IMR-90 (cell line): ENCODE measurements around the gene PYGO2. TPM values are rescaled to one million over a fixed set of nuclear protein-coding genes. Genes with fewer than 3 reads are reported as not detected.
A peak's percentile ranks its signal among the peaks of the same experiment; 100 is the strongest.

Experiments used
- ATAC-seq: fragments of 200-7000 bp; cut with Tn5 transposase; 2 replicates; pipeline ENCODE4 v1.9.1; 2020; ENCODE audit warnings: low read depth, mild to moderate bottlenecking, moderate library complexity
- BruUV-seq: library from RNA; stranded (reverse); fragments of 400-500 nt; replicated peaks from 2 replicates; lab custom pipeline; 2021; lab: Mats Ljungman, UMichigan
- CTCF ChIA-PET: fragments of 300-600 bp; formaldehyde crosslinking; extraction: SDS; loops from one replicate; lab custom pipeline; 2021; ENCODE audit warnings: antibody characterized with exemption; lab: Yijun Ruan, JAX
- POLR2A ChIA-PET: fragments of 300-600 bp; sonication (Branson Sonifier 250); formaldehyde crosslinking; loops from one replicate; lab custom pipeline; 2022; ENCODE audit warnings: antibody characterized with exemption; ENCODE audit not compliant: unreplicated experiment; lab: Charles Lee
- DNase-seq: peaks from one replicate; pipeline ENCODE4 v3.0.0; 2013
- H2AFZ ChIP-seq: replicated peaks from 2 replicates; pipeline ENCODE3; 2013; ENCODE audit warnings: low read length, mild to moderate bottlenecking; ENCODE audit not compliant: poor library complexity
- H2AK5ac ChIP-seq: 2 replicates; pipeline ENCODE4 v1.6.1; 2013; ENCODE audit warnings: low read depth, low read length, inconsistent platforms
- H2AK9ac ChIP-seq: replicated peaks from 2 replicates; pipeline ENCODE3; 2013; ENCODE audit warnings: mild to moderate bottlenecking, low read depth, low read length, moderate library complexity; ENCODE audit not compliant: poor library complexity
- H2BK120ac ChIP-seq: 2 replicates; pipeline ENCODE4 v1.6.1; 2013; ENCODE audit warnings: low read depth, low read length, inconsistent platforms
- H2BK15ac ChIP-seq: 3 replicates; pipeline ENCODE4 v1.6.1; 2013; ENCODE audit warnings: low read depth, low read length, inconsistent platforms
- H2BK20ac ChIP-seq: 2 replicates; pipeline ENCODE4 v1.6.1; 2013; ENCODE audit warnings: low read depth, mild to moderate bottlenecking, inconsistent platforms, low read length, moderate library complexity
- H2BK5ac ChIP-seq: 2 replicates; pipeline ENCODE4 v1.6.1; 2013; ENCODE audit warnings: mild to moderate bottlenecking, low read depth, low read length, inconsistent platforms; ENCODE audit not compliant: poor library complexity, severe bottlenecking
- H3K14ac ChIP-seq: replicated peaks from 2 replicates; pipeline ENCODE4 v1.6.1; 2013; ENCODE audit warnings: low read depth, low read length, inconsistent platforms
- H3K18ac ChIP-seq: 2 replicates; pipeline ENCODE4 v1.6.1; 2013; ENCODE audit warnings: low read depth, low read length, control low read depth
- H3K23ac ChIP-seq: 2 replicates; pipeline ENCODE4 v1.6.1; 2013; ENCODE audit warnings: low read depth, low read length, inconsistent platforms
- H3K27ac ChIP-seq: 2 replicates; pipeline ENCODE4 v1.5.1; 2013; ENCODE audit warnings: mild to moderate bottlenecking, control low read depth, low read length; ENCODE audit not compliant: insufficient read depth
- H3K27me3 ChIP-seq: 2 replicates; pipeline ENCODE4 v1.6.1; 2013; ENCODE audit warnings: low read length; ENCODE audit not compliant: control insufficient read depth, insufficient read depth
- H3K36me3 ChIP-seq: 2 replicates; pipeline ENCODE4 v1.6.1; 2013; ENCODE audit warnings: low read length, mixed read lengths; ENCODE audit not compliant: control insufficient read depth, insufficient read depth
- H3K4ac ChIP-seq: 2 replicates; pipeline ENCODE4 v1.6.1; 2013; ENCODE audit warnings: low read depth, low read length, inconsistent platforms
- H3K4me1 ChIP-seq: 2 replicates; pipeline ENCODE4 v1.6.1; 2013; ENCODE audit warnings: low read length, mixed read lengths; ENCODE audit not compliant: control insufficient read depth, insufficient read depth
- H3K4me2 ChIP-seq: 2 replicates; pipeline ENCODE4 v1.6.1; 2013; ENCODE audit warnings: low read depth, mild to moderate bottlenecking, control low read depth, low read length, moderate library complexity
- H3K4me3 ChIP-seq: 2 replicates; pipeline ENCODE4 v1.5.1; 2013; ENCODE audit warnings: low read depth, mild to moderate bottlenecking, control low read depth, low read length, moderate library complexity; ENCODE audit not compliant: insufficient read depth
- H3K56ac ChIP-seq: 2 replicates; pipeline ENCODE4 v1.6.1; 2013; ENCODE audit warnings: low read length, inconsistent platforms; ENCODE audit not compliant: insufficient read depth; ENCODE audit errors: extremely low read depth
- H3K79me1 ChIP-seq, 2 experiments: 2 replicates each; pipeline ENCODE4 v1.6.1; 2013; ENCODE audit warnings: low read length in 2 of 2, inconsistent platforms in 1 of 2, low read depth in 1 of 2
- H3K9ac ChIP-seq: 2 replicates; pipeline ENCODE4 v1.6.1; 2013; ENCODE audit warnings: low read depth, low read length, control low read depth
- H3K9me1 ChIP-seq: 2 replicates; pipeline ENCODE4 v1.6.1; 2013; ENCODE audit warnings: low read length, inconsistent platforms; ENCODE audit not compliant: insufficient read depth
- H3K9me3 ChIP-seq: 2 replicates; pipeline ENCODE4 v1.6.1; 2013; ENCODE audit warnings: low read length; ENCODE audit not compliant: control insufficient read depth, insufficient read depth
- H4K20me1 ChIP-seq: 2 replicates; pipeline ENCODE4 v1.6.1; 2013; ENCODE audit warnings: low read length, inconsistent platforms; ENCODE audit not compliant: insufficient read depth
- H4K5ac ChIP-seq: 2 replicates; pipeline ENCODE4 v1.6.1; 2013; ENCODE audit warnings: mild to moderate bottlenecking, low read depth, low read length, control low read depth
- H4K8ac ChIP-seq, 2 experiments: 2 replicates each; pipeline ENCODE4 v1.6.1; 2013; ENCODE audit warnings: low read depth in 2 of 2, low read length in 2 of 2, control low read depth in 1 of 2, inconsistent platforms in 1 of 2
- H4K91ac ChIP-seq: 2 replicates; pipeline ENCODE4 v1.6.1; 2013; ENCODE audit warnings: low read depth, low read length, inconsistent platforms; ENCODE audit not compliant: insufficient read depth
- BHLHE40 ChIP-seq: fragments of 150-350 bp; IDR thresholded peaks from 2 replicates; pipeline ENCODE4 v1.6.1; 2016; ENCODE audit warnings: mild to moderate bottlenecking, low read depth, low read length
- CEBPB ChIP-seq: IDR thresholded peaks from 2 replicates; pipeline ENCODE4 v1.6.1; 2012; ENCODE audit warnings: low read depth, low read length, improper control_type of control experiment
- CHD1 ChIP-seq: IDR thresholded peaks from 2 replicates; pipeline ENCODE4 v1.6.1; 2012; ENCODE audit warnings: low read depth, low read length, improper control_type of control experiment
- ELK1 ChIP-seq: fragments of 150-350 bp; IDR thresholded peaks from 2 replicates; pipeline ENCODE4 v1.6.1; 2016; ENCODE audit warnings: low read depth, mild to moderate bottlenecking, low read length, moderate library complexity, borderline replicate concordance
- FOS ChIP-seq: fragments of 150-350 bp; IDR thresholded peaks from 2 replicates; pipeline ENCODE4 v1.6.1; 2016; ENCODE audit warnings: low read depth, low read length
- MAFK ChIP-seq: IDR thresholded peaks from 2 replicates; pipeline ENCODE4 v1.6.1; 2012; ENCODE audit warnings: low read depth, low read length, improper control_type of control experiment
- MAZ ChIP-seq: IDR thresholded peaks from 2 replicates; pipeline ENCODE4 v1.6.1; 2012; ENCODE audit warnings: low read depth, mild to moderate bottlenecking, low read length, improper control_type of control experiment, moderate library complexity, borderline replicate concordance
- MXI1 ChIP-seq: IDR thresholded peaks from 2 replicates; pipeline ENCODE4 v1.6.1; 2012; ENCODE audit warnings: low read depth, mild to moderate bottlenecking, low read length, moderate library complexity, borderline replicate concordance
- NFE2L2 ChIP-seq: fragments of 150-350 bp; IDR thresholded peaks from 2 replicates; pipeline ENCODE4 v1.6.1; 2016; ENCODE audit warnings: low read depth, mild to moderate bottlenecking, low read length
- POLR2A ChIP-seq: IDR thresholded peaks from 2 replicates; pipeline ENCODE4 v1.6.1; 2012; ENCODE audit warnings: mild to moderate bottlenecking, low read depth, low read length
- RCOR1 ChIP-seq: IDR thresholded peaks from 2 replicates; pipeline ENCODE4 v1.6.1; 2012; ENCODE audit warnings: mild to moderate bottlenecking, low read length, improper control_type of control experiment; ENCODE audit not compliant: insufficient replicate concordance
- RFX5 ChIP-seq: IDR thresholded peaks from 2 replicates; pipeline ENCODE4 v1.8.0; 2012; ENCODE audit warnings: low read depth, mild to moderate bottlenecking, low read length, moderate library complexity
- USF2 ChIP-seq: fragments of 150-350 bp; IDR thresholded peaks from 2 replicates; pipeline ENCODE4 v1.6.1; 2017; ENCODE audit warnings: mild to moderate bottlenecking, antibody characterized with exemption, low read length, low read depth
- WGBS, 2 experiments: methylation state at CpG; one replicate each; pipeline versions ENCODE4 v1.1.5 to v1.1.7; 2013; ENCODE audit warnings: missing lambda C conversion rate in 2 of 2; ENCODE audit not compliant: insufficient read length in 1 of 2; ENCODE audit errors: extremely low coverage in 2 of 2; 5-methylcytosine and 5-hydroxymethylcytosine counted together
- dilution Hi-C: fragments of 300-500 bp; cut with HindIII; formaldehyde crosslinking; loops from one replicate; pipeline ENCODE4 v1.14.3; 2018; ENCODE audit warnings: low sequenced_read_pairs; ENCODE audit not compliant: unreplicated experiment
- in situ Hi-C: fragments of 300-500 bp; cut with MboI; formaldehyde crosslinking; loops from 3 replicates; pipeline ENCODE4 v1.14.3; 2019; ENCODE audit warnings: low sequenced_read_pairs, inconsistent platforms, mixed read lengths
- intact Hi-C: fragments of 100-400 bp; cut with micrococcal nuclease; formaldehyde crosslinking; loops from 2 replicates; pipeline ENCODE4 v1.10.0; 2022
- polyA plus RNA-seq, 3 experiments: library from polyadenylated mRNA; depleted of rRNA; stranded (reverse); fragments of >200 nt; gene quantifications; 2 replicates each; pipeline ENCODE4 v1.2.3, GENCODE V29; 2012; ENCODE audit warnings: low replicate concordance in 1 of 3
- total RNA-seq: library from RNA; depleted of rRNA; stranded (reverse); fragments of >200 nt; gene quantifications from 2 replicates; pipeline ENCODE4 v1.2.3, GENCODE V29; 2012
- TF ChIP-seq, protein P1 (sequence below): conservative IDR thresholded peaks from 2 replicates; pipeline ENCODE4 v1.5.1; 2012; ENCODE audit warnings: mild to moderate bottlenecking, low read depth, low read length, improper control_type of control experiment

PYGO2 gene
- total and polyA plus RNA-seq, 2 of the 4 experiments (the other 2 are of a cell fraction) = 5.4 to 14.8 TPM

- Histone ChIP-seq H3K56ac (no peak overlapping the region), H3K27ac (no peak overlapping the region), H3K9me3 (no peaks in the 10 kb centered on the region), H2BK15ac (no peak overlapping the region), H3K4me3 (no peak overlapping the region), H4K91ac (no peak overlapping the region), H4K20me1 (peaks cover 19% of the 10 kb centered on the region), H3K79me1 (peaks cover 0 to 38% of the 10 kb centered on the region in 2 experiments; a peak in 2 of 4 replicates), H3K18ac (no peak overlapping the region), H4K5ac (no peak overlapping the region), H3K14ac (no peak overlapping the region), H2AK9ac (peak overlapping the region; percentile 15), H2BK5ac (no peak overlapping the region), H3K4me1 (peaks cover 3% of the 10 kb centered on the region; the same call in 1 of the 2 replicates), H2AK5ac (no peak overlapping the region), H3K27me3 (no peaks in the 10 kb centered on the region), H3K23ac (no peak overlapping the region), H2AFZ (peak overlapping the region; percentile 15), H3K9me1 (peaks cover 4% of the 10 kb centered on the region; the same call in 1 of the 2 replicates), H3K4me2 (no peak overlapping the region), H2BK120ac (no peak overlapping the region), H2BK20ac (no peak overlapping the region), H3K36me3 (peaks cover 16% of the 10 kb centered on the region), H4K8ac (no peak overlapping the region), H3K9ac (no peak overlapping the region), H3K4ac (no peak overlapping the region)
- no peak for ATAC-seq
- in situ Hi-C loops = no loop called here
- intact Hi-C loops = no loop called here
- BruUV-seq = no TSS peak
- TF ChIP-seq RCOR1 = no peak
- no peak for TF ChIP-seq FOS
- no peak for TF ChIP-seq RFX5
- TF ChIP-seq ELK1 = no peak
- TF ChIP-seq, protein P1, sequence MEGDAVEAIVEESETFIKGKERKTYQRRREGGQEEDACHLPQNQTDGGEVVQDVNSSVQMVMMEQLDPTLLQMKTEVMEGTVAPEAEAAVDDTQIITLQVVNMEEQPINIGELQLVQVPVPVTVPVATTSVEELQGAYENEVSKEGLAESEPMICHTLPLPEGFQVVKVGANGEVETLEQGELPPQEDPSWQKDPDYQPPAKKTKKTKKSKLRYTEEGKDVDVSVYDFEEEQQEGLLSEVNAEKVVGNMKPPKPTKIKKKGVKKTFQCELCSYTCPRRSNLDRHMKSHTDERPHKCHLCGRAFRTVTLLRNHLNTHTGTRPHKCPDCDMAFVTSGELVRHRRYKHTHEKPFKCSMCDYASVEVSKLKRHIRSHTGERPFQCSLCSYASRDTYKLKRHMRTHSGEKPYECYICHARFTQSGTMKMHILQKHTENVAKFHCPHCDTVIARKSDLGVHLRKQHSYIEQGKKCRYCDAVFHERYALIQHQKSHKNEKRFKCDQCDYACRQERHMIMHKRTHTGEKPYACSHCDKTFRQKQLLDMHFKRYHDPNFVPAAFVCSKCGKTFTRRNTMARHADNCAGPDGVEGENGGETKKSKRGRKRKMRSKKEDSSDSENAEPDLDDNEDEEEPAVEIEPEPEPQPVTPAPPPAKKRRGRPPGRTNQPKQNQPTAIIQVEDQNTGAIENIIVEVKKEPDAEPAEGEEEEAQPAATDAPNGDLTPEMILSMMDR = no peak
- TF ChIP-seq CEBPB = no peak
- TF ChIP-seq MXI1 = no peak
- TF ChIP-seq USF2 = no peak
- TF ChIP-seq BHLHE40 = no peak
- no peak for TF ChIP-seq POLR2A
- TF ChIP-seq MAFK = no peak
- TF ChIP-seq MAZ = no peak
- TF ChIP-seq CHD1 = no peak
- no peak for TF ChIP-seq NFE2L2
- POLR2A ChIA-PET = no interaction called here
- dilution Hi-C loops = no loop called here
- CTCF ChIA-PET = no interaction called here
- WGBS, 2 experiments = no CpG with 5 or more reads among the region's 5 CpGs
- DNase-seq = no peak
Observed at GRCh38 chr1:155011004-155011416, 49.4 kb upstream of the PYGO2 start.
